ENCODE measurements around the gene CACNG4. TPM values are rescaled to one million over a fixed set of nuclear protein-coding genes. Genes with fewer than 3 reads are reported as not detected.

The CACNG4 gene
- total and polyA plus RNA-seq, 10 donors = not detected

GRCh38 chr17:66954632-66955031 is 9.9 kb upstream of the CACNG4 start:
- Histone ChIP-seq H3K9me3 (no peaks in the 10 kb centered on the region), H3K4me3 (no peak overlapping the region), H3K27me3 (replicated peaks in 1 of 7) (peaks cover 0 to 20% (median 0%) of the 10 kb centered on the region in 7 donors), H3K4me1 (no peaks in the 10 kb centered on the region), H3K36me3 (no peaks in the 10 kb centered on the region), H3K27ac (no peak overlapping the region)
- intact Hi-C loops (cut with DNase I; ENCODE audit: low total_unique reads) = no loop called here
- WGBS, 5 donors = 66 to 96% (median 94%) methylated on average over 3 of the region's 3 CpGs
- no peak for DNase-seq
- TF ChIP-seq POLR2AphosphoS5 (IDR thresholded peaks at IDR 0.05) = no peak
- TF ChIP-seq POLR2A (IDR thresholded peaks at IDR 0.05) = no peak
- TF ChIP-seq, protein P1, sequence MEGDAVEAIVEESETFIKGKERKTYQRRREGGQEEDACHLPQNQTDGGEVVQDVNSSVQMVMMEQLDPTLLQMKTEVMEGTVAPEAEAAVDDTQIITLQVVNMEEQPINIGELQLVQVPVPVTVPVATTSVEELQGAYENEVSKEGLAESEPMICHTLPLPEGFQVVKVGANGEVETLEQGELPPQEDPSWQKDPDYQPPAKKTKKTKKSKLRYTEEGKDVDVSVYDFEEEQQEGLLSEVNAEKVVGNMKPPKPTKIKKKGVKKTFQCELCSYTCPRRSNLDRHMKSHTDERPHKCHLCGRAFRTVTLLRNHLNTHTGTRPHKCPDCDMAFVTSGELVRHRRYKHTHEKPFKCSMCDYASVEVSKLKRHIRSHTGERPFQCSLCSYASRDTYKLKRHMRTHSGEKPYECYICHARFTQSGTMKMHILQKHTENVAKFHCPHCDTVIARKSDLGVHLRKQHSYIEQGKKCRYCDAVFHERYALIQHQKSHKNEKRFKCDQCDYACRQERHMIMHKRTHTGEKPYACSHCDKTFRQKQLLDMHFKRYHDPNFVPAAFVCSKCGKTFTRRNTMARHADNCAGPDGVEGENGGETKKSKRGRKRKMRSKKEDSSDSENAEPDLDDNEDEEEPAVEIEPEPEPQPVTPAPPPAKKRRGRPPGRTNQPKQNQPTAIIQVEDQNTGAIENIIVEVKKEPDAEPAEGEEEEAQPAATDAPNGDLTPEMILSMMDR (IDR thresholded peaks at IDR 0.05 in 8 of 11, conservative IDR thresholded peaks at IDR 0.05 in 3 of 11) = no peak

DNA sequence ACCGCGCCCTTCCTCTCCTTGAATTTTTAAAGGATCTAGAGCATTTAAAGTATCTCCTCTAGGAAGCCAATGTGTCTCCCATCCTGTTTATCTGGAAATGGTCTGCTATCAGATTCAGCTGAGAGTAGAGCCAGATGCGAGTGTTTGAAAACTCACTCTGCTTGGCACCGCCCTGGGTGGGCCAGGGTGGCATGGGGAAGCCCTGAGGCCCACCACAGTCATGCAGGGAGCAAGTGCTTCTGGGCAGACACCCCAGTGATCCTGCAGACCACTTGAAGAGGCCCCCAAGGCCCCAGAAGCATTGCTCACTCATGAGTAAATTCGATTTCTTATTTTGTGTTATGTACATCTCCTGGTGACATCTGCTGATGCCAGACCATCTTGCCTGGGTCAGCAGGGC is 8.7 kb upstream of the CACNG4 start:
- TF ChIP-seq, protein P1 (IDR thresholded peaks at IDR 0.05 in 8 of 11, conservative IDR thresholded peaks at IDR 0.05 in 3 of 11) = no peak
- TF ChIP-seq POLR2AphosphoS5 (IDR thresholded peaks at IDR 0.05) = no peak
- TF ChIP-seq POLR2A (IDR thresholded peaks at IDR 0.05) = no peak
- no peak for DNase-seq
- intact Hi-C loops (cut with DNase I; ENCODE audit: low total_unique reads) = no loop called here
- 90 to 94% (median 92%) methylated on average over 5 of the region's 5 CpGs for WGBS, 5 donors
- H3K4me1 ChIP-seq = no peaks in the 10 kb centered on the region
- H3K27ac ChIP-seq = no peak overlapping the region
- H3K36me3 ChIP-seq = no peaks in the 10 kb centered on the region
- H3K9me3 ChIP-seq = no peaks in the 10 kb centered on the region
- no peak overlapping the region for H3K4me3 ChIP-seq
- H3K27me3 ChIP-seq (replicated peaks in 1 of 7) = peaks cover 0 to 30% (median 0%) of the 10 kb centered on the region in 7 donors

- DNase-seq = no peak
- 87 to 95% (median 92%) methylated on average over 6 of the region's 6 CpGs for WGBS, 5 donors
- TF ChIP-seq, protein P1 (IDR thresholded peaks at IDR 0.05 in 8 of 11, conservative IDR thresholded peaks at IDR 0.05 in 3 of 11) = no peak
- TF ChIP-seq POLR2AphosphoS5 (IDR thresholded peaks at IDR 0.05) = no peak
- no peak for TF ChIP-seq POLR2A (IDR thresholded peaks at IDR 0.05)
- Histone ChIP-seq H3K4me3 (no peak overlapping the region), H3K27ac (no peak overlapping the region), H3K9me3 (no peaks in the 10 kb centered on the region), H3K36me3 (no peaks in the 10 kb centered on the region), H3K27me3 (replicated peaks in 1 of 7) (peaks cover 0 to 41% (median 0%) of the 10 kb centered on the region in 7 donors), H3K4me1 (no peaks in the 10 kb centered on the region)
- intact Hi-C loops (cut with DNase I; ENCODE audit: low total_unique reads) = no loop called here
These were observed 7.6 kb upstream of the CACNG4 start for GRCh38 chr17:66956941-66957340.

DNA sequence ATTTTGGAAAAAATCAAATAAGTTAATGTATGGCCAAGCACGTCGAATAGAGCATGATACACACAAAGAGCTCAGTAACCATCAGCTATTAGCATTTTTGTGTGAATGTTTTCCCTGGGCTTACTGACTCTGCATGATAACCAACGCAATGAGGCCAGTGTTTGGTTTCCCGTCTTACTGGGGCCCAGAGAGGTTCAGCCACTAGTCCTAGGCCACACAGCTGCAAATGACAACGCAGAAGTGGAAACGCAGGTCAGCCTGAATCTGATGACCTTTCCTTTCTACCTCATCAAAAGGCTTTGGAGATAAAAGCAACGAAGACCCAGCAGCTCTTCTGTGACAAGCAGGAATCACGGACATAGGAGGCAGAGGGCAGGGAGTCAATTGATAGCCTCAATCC is 7.2 kb upstream of the CACNG4 start:
- peaks cover 0 to 45% (median 0%) of the 10 kb centered on the region in 7 donors for H3K27me3 ChIP-seq (replicated peaks in 1 of 7)
- 80 to 89% (median 87%) methylated on average over 8 of the region's 8 CpGs for WGBS, 5 donors
- no peaks in the 10 kb centered on the region for H3K36me3 ChIP-seq
- intact Hi-C loops (cut with DNase I; ENCODE audit: low total_unique reads) = no loop called here
- no peak overlapping the region for H3K27ac ChIP-seq
- H3K4me3 ChIP-seq = no peak overlapping the region
- H3K9me3 ChIP-seq = no peaks in the 10 kb centered on the region
- no peaks in the 10 kb centered on the region for H3K4me1 ChIP-seq
- no peak for TF ChIP-seq POLR2AphosphoS5 (IDR thresholded peaks at IDR 0.05)
- no peak for TF ChIP-seq POLR2A (IDR thresholded peaks at IDR 0.05)
- no peak for DNase-seq

All from spleen (tissue), 11 donors.